HepG2 (cell line): ENCODE data around the gene PDYN. TPM values are rescaled to one million over a fixed set of nuclear protein-coding genes. Genes with fewer than 3 reads are reported as not detected.

ENCODE experiments used
- ATRX ChIP-seq: sonication (generic); formaldehyde crosslinking; IDR thresholded peaks from 2 replicates; pipeline ENCODE4 v1.4.0; 2020; ENCODE audit warnings: missing genetic modification reagents, borderline replicate concordance
- BRF2 ChIP-seq: sonication (generic); formaldehyde crosslinking; IDR thresholded peaks from 2 replicates; pipeline ENCODE4 v1.8.1; 2022; ENCODE audit warnings: mild to moderate bottlenecking, missing genetic modification reagents
- CC2D1A ChIP-seq: sonication (generic); formaldehyde crosslinking; IDR thresholded peaks from 2 replicates; pipeline ENCODE4 v1.8.1; 2023; ENCODE audit warnings: mild to moderate bottlenecking, missing genetic modification reagents
- CENPT ChIP-seq: sonication (generic); formaldehyde crosslinking; IDR thresholded peaks from 2 replicates; pipeline ENCODE4 v1.8.0; 2022; ENCODE audit warnings: low read depth, mild to moderate bottlenecking, moderate library complexity, missing genetic modification reagents
- FOXP1 ChIP-seq, 2 experiments: fragments of 450-650 bp in 1 of 2; IDR thresholded peaks; 2 replicates each; pipeline ENCODE4 v1.6.1; 2017 to 2018; ENCODE audit warnings: antibody characterized with exemption in 1 of 2
- MAX ChIP-seq: IDR thresholded peaks from 2 replicates; pipeline ENCODE4 v1.6.1; 2012; ENCODE audit warnings: inconsistent platforms
- PITX1 ChIP-seq: sonication (generic); formaldehyde crosslinking; IDR thresholded peaks from 2 replicates; pipeline ENCODE4 v1.5.1; 2020; ENCODE audit warnings: mild to moderate bottlenecking, missing genetic modification reagents
- PRDM10 ChIP-seq: sonication (generic); formaldehyde crosslinking; IDR thresholded peaks from 2 replicates; pipeline ENCODE4 v1.4.0; 2020; ENCODE audit warnings: low read depth, missing genetic modification reagents
- PRPF4 ChIP-seq: fragments of 200-400 bp; formaldehyde crosslinking; IDR thresholded peaks from 2 replicates; pipeline ENCODE4 v1.6.1; 2016; ENCODE audit warnings: low read length, low read depth; ENCODE audit not compliant: poor library complexity, severe bottlenecking
- RFX1 ChIP-seq: fragments of 450-650 bp; IDR thresholded peaks from 2 replicates; pipeline ENCODE4 v1.6.1; 2017
- SNAPC5 ChIP-seq: sonication (generic); formaldehyde crosslinking; IDR thresholded peaks from 2 replicates; pipeline ENCODE4 v1.8.1; 2023; ENCODE audit warnings: mild to moderate bottlenecking, missing genetic modification reagents, borderline replicate concordance
- ZBTB33 ChIP-seq: sonication (generic); formaldehyde crosslinking; IDR thresholded peaks from 2 replicates; pipeline ENCODE4 v1.4.0; 2020; ENCODE audit warnings: missing genetic modification reagents
- ZNF207 ChIP-seq: fragments of 450-650 bp; IDR thresholded peaks from 2 replicates; pipeline ENCODE4 v1.6.1; 2016; ENCODE audit warnings: antibody characterized with exemption, borderline replicate concordance
- ZNF263 ChIP-seq: sonication (generic); formaldehyde crosslinking; IDR thresholded peaks from 2 replicates; pipeline ENCODE4 v1.4.0; 2020; ENCODE audit warnings: missing genetic modification reagents
- ZNF513 ChIP-seq: sonication (generic); formaldehyde crosslinking; conservative IDR thresholded peaks from 2 replicates; pipeline ENCODE4 v1.5.0; 2020; ENCODE audit warnings: missing genetic modification reagents
- ZNF543 ChIP-seq: sonication (generic); formaldehyde crosslinking; IDR thresholded peaks from 2 replicates; pipeline ENCODE4 v1.4.0; 2020; ENCODE audit warnings: mild to moderate bottlenecking, missing genetic modification reagents
- ZNF607 ChIP-seq: sonication (generic); formaldehyde crosslinking; IDR thresholded peaks from 2 replicates; pipeline ENCODE4 v1.5.1; 2020; ENCODE audit warnings: missing genetic modification reagents, mild to moderate bottlenecking, borderline replicate concordance
- ZNF615 ChIP-seq: sonication (generic); formaldehyde crosslinking; IDR thresholded peaks from 2 replicates; pipeline ENCODE4 v1.5.0; 2020; ENCODE audit warnings: mild to moderate bottlenecking, missing genetic modification reagents, borderline replicate concordance
- ZNF780A ChIP-seq: sonication (generic); formaldehyde crosslinking; IDR thresholded peaks from 2 replicates; pipeline ENCODE4 v1.8.0; 2022; ENCODE audit warnings: mild to moderate bottlenecking, missing genetic modification reagents, moderate library complexity
- ZNF879 ChIP-seq: sonication (generic); formaldehyde crosslinking; IDR thresholded peaks from 2 replicates; pipeline ENCODE4 v1.8.1; 2023; ENCODE audit warnings: missing genetic modification reagents
- polyA plus RNA-seq, 8 experiments: library from polyadenylated mRNA; depleted of rRNA in 3 of 8; stranded (reverse) in 7 of 8; unstranded in 1 of 8; fragments of >200 nt; fragmentation: Illumina TruSeq in 4 of 8; extraction: Trizol in 4 of 8; gene quantifications; 2 replicates each; pipeline versions ENCODE4 v1.2.1 to v1.2.3, GENCODE V29; 2011 to 2016; ENCODE audit warnings: low read depth in 4 of 8, missing spikeins in 1 of 8, mixed read lengths in 1 of 8; ENCODE audit not compliant: insufficient read depth in 1 of 8
- total RNA-seq, 5 experiments: library from RNA; depleted of rRNA; stranded (reverse); fragments of >200 nt; fragmentation: Illumina TruSeq; extraction: Trizol; gene quantifications; 2 replicates each; pipeline ENCODE4 v1.2.3, GENCODE V29; 2016; ENCODE audit warnings: low read depth in 1 of 5
- TF ChIP-seq, protein P1 (sequence below): sonication (generic); formaldehyde crosslinking; IDR thresholded peaks from 2 replicates; pipeline ENCODE4 v1.4.0; 2020; ENCODE audit warnings: mild to moderate bottlenecking, missing genetic modification reagents

Gene PDYN
- total and polyA plus RNA-seq, 2 of the 13 experiments (the other 11 are each of a cell fraction or from before 2014, with no cell fraction given): not detected

DNA sequence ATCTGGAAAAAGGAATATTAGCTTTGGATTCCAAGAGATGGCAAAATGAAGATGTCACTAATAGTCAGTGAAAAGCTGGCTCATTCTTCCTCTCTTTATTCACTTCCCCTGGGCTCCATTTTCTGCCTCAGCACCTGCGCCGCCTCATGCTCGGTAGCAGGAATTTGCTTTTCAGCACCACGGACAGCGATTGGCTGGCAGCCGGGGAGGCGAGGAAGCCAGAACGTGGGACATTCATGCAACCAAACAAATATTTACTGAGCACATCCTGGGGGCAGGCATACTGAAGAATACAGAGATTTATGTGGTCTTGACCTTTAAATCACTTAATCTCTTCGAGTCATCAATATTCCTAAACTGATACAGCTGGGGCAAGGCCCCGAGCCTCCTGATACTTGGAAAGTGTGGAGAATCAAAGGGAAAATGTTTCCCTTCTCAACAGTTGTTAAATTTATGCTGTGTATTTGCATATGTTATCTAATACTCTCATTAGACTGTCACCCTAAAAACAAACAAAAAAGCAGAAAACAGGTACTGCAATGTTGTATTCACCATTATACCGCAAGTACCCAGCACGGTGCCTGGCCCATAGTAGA is 12.1 kb upstream of the PDYN start (continued):
- TF ChIP-seq ZNF513 (CRISPR knock-in tag) (no peak), PRPF4 (no peak), CENPT (CRISPR knock-in tag) (peak; percentile 90; the same call in 1 of the 2 replicates), ZBTB33 (CRISPR knock-in tag) (peak; percentile 80; the same call in 1 of the 2 replicates), ZNF263 (peak; percentile 87), SNAPC5 (CRISPR knock-in tag) (peak; percentile 94), BRF2 (CRISPR knock-in tag) (0 out of 2 replicates have a peak, but pooled peaks have one; percentile 71), ATRX (CRISPR knock-in tag) (no peak), ZNF780A (CRISPR knock-in tag) (peak; percentile 87; the same call in 1 of the 2 replicates), RFX1 (no peak), FOXP1 (IDR thresholded peaks at IDR 0.05) (no peak), FOXP1 (CRISPR knock-in tag; IDR thresholded peaks at IDR 0.05) (peak; percentile 84), MAX (peak; percentile 75), ZNF207 (no peak), CC2D1A (CRISPR knock-in tag) (no peak), ZNF615 (peak; percentile 90; the same call in 1 of the 2 replicates), PRDM10 (CRISPR knock-in tag) (peak; percentile 91), ZNF607 (peak; percentile 99), ZNF543 (peak; percentile 90), ZNF879 (peak; percentile 97), PITX1 (CRISPR knock-in tag) (peak; percentile 86)
- TF ChIP-seq, protein P1, sequence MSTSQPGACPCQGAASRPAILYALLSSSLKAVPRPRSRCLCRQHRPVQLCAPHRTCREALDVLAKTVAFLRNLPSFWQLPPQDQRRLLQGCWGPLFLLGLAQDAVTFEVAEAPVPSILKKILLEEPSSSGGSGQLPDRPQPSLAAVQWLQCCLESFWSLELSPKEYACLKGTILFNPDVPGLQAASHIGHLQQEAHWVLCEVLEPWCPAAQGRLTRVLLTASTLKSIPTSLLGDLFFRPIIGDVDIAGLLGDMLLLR (CRISPR knock-in tag): peak; percentile 94
